Measurements from ENCODE around the gene FAM47C.
"Not testable (repeated sequence)": the region's sequence is repeated elsewhere in the genome, so short reads cannot be mapped to it uniquely, and the experiment has no call there.

FAM47C gene

GRCh38 chrX:37008182-37008581, at the start of gene FAM47C:
Gene FAM47C, plus strand, starts transcription at chrX:37008366. Its CDS starts 45 bp downstream, at chrX:37008411.
- DNase-seq, result not testable (repeated sequence)

GRCh38 chrX:36961590-36961989, 46.6 kb upstream of the FAM47C start:
- DNase-seq, result no peak

DNA sequence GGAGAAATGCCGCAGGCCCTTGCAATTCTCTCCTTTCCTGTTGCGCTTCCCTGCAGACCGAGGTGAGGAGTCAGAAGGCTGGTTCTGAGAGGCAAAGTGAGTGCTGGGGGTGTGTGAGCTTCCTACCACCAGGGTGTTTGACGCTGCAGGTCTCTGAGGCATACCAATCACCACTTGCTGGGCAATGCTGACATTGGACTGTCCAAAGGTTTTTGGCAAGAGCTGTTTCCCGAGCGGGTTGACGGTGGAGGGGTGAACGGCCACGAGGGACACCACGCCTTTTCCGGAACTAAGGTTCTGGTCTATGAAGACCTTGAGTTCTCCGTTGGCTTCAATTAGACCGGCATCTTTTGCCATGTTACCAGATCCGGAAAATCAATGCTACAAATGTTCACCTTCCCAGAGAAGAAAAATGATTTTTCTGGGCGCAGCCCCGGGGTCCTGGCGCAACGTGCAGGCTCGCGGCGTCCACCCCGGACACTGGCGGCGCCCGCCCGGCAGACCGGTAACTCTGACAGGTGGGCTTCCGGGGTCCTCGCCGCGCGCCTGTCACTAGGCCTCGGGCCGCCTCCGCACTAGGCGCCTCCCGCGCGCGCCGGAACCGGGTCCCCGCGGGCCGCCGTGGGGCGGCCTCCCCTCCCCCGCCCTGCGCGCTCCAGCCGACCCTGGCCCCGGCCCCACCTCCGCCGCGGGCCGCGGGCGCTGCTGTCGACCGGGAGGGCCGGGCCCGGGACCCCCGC, 44.9 kb upstream of the FAM47C start:
- DNase-seq, result no peak

DNA sequence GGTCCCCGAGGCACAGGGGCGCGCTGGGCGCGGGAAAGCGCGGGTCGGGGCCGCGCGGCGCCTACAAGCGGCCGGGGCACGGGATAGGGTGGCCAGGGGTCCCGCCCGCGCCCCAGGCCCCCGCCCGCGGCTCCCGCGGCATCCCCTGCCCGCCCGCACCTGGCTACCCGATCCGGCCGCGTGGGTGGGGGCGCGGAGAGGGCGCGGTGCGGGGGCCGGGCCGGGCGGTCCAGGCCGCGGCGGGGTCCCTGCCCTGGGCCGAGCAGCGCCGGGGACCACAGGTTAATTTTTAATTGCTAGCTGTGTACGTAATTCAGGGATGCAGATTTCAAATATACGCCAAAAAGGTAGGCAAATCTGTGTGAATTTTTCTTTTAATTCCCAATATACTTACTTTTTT, 44.3 kb upstream of the FAM47C start:
- DNase-seq, result no peak

DNA sequence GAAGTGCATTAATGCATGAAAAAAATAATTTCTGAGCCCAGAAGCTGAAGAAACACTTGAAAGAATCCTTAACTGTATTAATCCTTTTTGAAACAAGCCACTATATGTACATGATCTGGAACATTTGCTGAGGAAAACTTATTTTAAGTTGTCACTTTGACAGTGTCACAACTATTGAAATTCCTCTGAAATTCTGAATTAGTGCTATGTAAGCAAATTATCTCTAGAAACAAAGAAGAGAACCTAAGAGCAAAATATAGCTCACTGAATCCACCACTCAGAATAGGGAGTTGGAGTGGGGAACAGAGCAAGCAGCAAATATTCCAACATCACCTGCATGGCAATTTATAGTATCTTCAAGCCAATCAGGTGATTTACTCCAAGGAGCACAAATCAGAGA, 34.6 kb upstream of the FAM47C start:
- no peak for DNase-seq

GRCh38 chrX:36974911-36975310, 33.3 kb upstream of the FAM47C start:
- no peak for DNase-seq

- no peak for DNase-seq
These were observed 29.3 kb upstream of the FAM47C start for GRCh38 chrX:36978886-36979285.

DNA sequence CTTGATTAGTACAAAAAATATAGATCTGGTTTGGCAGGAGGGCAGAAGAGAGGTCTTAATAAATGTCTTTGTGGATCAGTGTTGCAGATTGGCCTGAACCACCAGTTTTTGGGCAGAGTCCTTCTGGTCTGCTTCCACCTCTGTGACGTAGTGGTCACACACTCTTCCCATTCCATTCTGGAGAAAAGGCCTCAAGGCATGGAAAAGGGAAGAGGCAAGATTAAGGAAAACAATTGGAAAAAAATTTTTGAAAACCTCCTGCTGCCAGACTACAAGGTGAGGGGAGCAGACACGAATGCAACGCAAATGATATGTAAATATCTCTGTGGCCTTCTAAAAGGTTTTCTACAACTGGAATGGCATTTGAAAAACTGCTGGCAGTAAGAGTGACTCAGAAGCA, 24.3 kb upstream of the FAM47C start:
- DNase-seq, result no peak

- DNase-seq, result not testable (repeated sequence)
These were observed 22.6 kb upstream of the FAM47C start for GRCh38 chrX:36985416-36986209.

DNA sequence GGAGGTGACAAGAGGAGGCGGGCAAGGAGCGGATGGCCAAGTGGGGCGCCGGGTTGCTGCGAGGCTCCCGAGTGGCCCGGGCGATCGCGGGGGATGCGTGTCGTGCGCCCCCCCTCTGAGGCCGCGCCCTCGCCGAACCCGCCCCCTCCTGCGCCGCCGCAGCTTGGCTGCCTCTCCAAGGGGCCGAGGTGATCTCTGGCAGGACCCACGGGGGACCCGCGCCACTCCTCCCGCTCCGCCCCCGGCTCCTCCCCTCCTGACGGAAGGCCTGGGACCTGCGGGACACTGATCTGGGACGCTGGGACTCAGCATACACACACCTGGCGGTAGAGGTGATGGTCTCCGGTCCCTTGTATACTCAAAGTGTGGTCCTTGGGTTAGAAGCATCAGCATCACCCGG, 21.9 kb upstream of the FAM47C start:
- no peak for DNase-seq

- not testable (repeated sequence) for DNase-seq
These were observed 21.0 kb upstream of the FAM47C start for GRCh38 chrX:36987212-36987611.

DNA sequence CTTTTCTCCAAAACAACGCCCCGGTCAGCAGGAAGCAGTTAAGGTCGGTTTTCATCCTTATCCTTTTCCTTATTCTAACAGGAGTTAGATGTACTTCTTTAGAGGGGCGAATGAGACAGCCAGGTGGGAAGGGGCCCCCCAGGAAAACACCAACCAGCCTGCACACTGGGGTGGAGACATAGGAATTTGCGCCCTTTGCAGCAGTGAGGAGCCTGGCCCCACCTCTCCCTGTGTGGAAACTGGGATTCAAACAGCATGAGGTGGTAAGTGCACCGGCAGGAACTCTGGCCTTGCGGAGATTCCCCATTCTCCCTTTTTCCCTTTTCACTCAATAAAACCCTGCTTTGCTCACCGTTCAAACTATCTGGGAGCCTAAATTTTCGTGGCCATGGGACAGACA, 8.0 kb upstream of the FAM47C start:
- no peak for DNase-seq

DNA sequence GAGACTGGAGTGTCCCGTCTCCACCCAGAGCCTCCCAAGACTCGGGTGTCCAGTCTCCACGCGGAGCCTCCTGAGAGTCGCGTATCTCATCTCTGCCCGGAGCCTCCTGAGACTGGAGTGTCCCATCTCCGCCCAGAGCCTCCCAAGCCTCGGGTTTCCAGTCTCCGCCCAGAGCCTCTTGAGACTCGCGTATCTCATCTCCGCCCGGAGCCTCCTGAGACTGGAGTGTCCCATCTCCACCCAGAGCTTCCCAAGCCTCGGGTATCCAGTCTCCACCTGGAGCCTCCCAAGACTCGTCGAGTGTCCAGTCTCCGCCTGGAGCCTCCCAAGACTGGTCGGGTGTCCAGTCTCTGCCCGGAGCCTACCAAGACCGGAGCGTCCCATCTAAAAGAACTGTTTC, 2.3 kb downstream of the FAM47C start:
- no peak for DNase-seq

DNA sequence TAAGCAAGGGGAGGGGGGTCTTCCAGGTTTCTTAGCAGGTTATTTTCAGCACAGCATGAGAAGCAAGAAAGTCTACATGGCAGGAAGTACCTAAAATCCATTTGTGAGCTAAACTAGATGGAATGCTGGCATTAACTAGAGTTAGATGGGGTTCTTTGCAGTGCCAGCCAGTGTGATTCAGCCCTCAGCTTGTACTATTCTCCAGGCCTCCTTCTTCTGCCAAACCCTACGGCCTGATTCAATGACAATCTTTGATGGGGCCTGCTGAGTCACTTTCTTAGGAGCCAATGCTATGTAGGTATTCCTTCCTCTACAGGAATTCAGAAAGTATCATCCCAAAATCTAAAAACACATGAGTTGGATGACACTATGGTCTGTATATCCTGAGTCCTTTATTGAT, 26.1 kb downstream of the FAM47C start:
- not testable (repeated sequence) for DNase-seq

GRCh38 chrX:37036674-37037220, 28.6 kb downstream of the FAM47C start:
- not testable (repeated sequence) for DNase-seq

DNA sequence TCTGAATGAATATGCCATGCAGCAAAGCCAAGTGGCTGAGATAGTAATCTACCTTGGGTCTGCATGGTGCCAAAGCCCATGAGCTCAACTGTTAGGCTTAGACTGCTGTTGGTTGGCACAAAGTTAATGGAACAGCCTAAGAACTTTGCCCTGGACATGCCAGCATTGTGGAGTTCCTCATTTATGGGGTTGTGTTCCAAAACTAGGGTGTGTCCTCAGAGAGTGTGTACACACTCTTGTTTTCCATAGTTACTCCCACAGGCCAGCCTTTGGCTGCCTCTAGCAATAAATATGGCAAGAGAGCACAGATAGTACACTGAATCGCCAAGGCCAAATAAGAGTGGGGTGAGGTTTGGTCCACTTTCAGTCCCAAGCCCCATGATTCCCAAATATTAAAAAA, 30.6 kb downstream of the FAM47C start:
- DNase-seq, result not testable (repeated sequence)

GRCh38 chrX:37042956-37043885, 35.1 kb downstream of the FAM47C start:
- DNase-seq, result not testable (repeated sequence)

DNA sequence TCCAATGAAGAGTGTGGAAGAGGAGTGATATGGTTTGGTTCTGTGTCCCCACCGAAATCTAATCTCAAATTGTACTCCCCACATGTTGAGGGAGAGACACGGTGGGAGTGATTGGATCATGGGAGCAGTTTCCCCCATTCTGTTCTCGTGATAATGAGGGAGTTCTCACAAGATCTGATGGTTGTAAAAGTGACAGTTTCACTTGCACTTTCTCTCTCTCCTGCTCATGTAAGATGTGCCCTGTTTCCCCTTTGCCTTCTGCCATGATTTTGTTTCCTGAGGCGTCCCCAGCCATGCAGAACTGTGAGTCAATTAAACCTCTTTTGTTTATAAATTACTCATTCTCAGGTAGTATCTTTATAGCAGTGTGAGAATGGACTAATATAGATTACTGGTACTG, 39.6 kb downstream of the FAM47C start:
- no peak for DNase-seq

DNA sequence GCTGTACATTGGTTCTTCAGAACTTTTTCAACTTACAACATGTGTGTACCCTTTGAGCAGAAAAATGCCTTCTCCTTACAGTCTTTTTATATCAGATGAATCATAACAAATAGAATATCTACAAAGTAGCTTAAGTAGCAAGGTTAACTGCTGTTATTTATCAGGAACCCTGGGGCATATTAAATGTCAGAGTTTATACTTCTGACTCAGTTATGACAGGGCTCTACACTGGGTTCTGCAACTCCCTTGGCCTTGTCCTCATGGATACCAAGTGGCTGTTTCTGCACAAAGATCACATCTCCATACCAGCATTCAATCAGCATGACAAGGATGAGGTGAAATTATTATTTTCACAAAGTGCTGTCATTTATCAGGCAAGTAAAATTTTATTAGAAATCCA, 49.4 kb downstream of the FAM47C start:
- DNase-seq, result not testable (repeated sequence)

- DNase-seq, result no peak
These were observed 52.8 kb downstream of the FAM47C start for GRCh38 chrX:37060999-37061398.
